Heart left ventricle (tissue), 16 donors: ENCODE results near the gene KLF5. TPM values are rescaled to one million over a fixed set of nuclear protein-coding genes. Genes with fewer than 3 reads are reported as not detected.

Source experiments
- ATAC-seq, 4 donors: fragments of 200-7000 bp; cut with Tn5 transposase; one replicate each; pipeline ENCODE4 v1.9.1; 2020 to 2022; ENCODE audit warnings: moderate library complexity in 4 of 4, mild to moderate bottlenecking in 3 of 4, moderate number of reproducible peaks in 1 of 4
- DNase-seq, 5 donors: peaks; one replicate each; pipeline ENCODE4 v3.0.0-alpha.2; 2020
- H3K27ac ChIP-seq, 12 donors: fragments of 200-600 bp; sonication (generic) in 4 of 12; one replicate each; pipeline versions ENCODE4 v1.5.0 to v1.8.0; 2016 to 2022; ENCODE audit warnings: mild to moderate bottlenecking in 2 of 12
- H3K27me3 ChIP-seq, 9 donors: fragments of 200-600 bp; sonication (generic) in 2 of 9; one replicate each; pipeline versions ENCODE4 v1.5.1 to v1.8.0; 2016 to 2022; ENCODE audit warnings: mild to moderate bottlenecking in 3 of 9
- H3K36me3 ChIP-seq, 9 donors: fragments of 200-600 bp; sonication (generic) in 2 of 9; one replicate each; pipeline versions ENCODE4 v1.5.0 to v1.8.0; 2018 to 2022; ENCODE audit warnings: mild to moderate bottlenecking in 2 of 9
- H3K4me1 ChIP-seq, 12 donors: fragments of 200-600 bp; sonication (generic) in 4 of 12; one replicate each; pipeline versions ENCODE4 v1.5.0 to v1.8.0; 2016 to 2022; ENCODE audit warnings: mild to moderate bottlenecking in 3 of 12
- H3K4me3 ChIP-seq, 12 donors: fragments of 200-600 bp; sonication (generic) in 4 of 12; one replicate each; pipeline versions ENCODE4 v1.5.0 to v1.8.0; 2017 to 2022; ENCODE audit warnings: mild to moderate bottlenecking in 9 of 12, moderate library complexity in 4 of 12
- H3K9me3 ChIP-seq, 12 donors: fragments of 200-600 bp; sonication (generic) in 4 of 12; one replicate each; pipeline versions ENCODE4 v1.5.0 to v1.8.0; 2016 to 2022; ENCODE audit warnings: mild to moderate bottlenecking in 1 of 12
- POLR2A ChIP-seq, 2 donors: fragments of 450-650 bp; IDR thresholded peaks; one replicate each; pipeline ENCODE4 v1.6.1; 2017; ENCODE audit warnings: antibody characterized with exemption in 2 of 2, mild to moderate bottlenecking in 2 of 2, moderate library complexity in 2 of 2
- WGBS, 4 donors: extraction: QIAGEN DNeasy Blood & Tissue Kit in 2 of 4; methylation state at CpG; one replicate each; pipeline versions ENCODE4 v1.1.5 to v1.1.7; 2013 to 2018; 5-methylcytosine and 5-hydroxymethylcytosine counted together
- intact Hi-C, 10 donors: fragments of 100-400 bp; cut with DNase I; formaldehyde crosslinking; loops; one replicate each; pipeline versions ENCODE4 v1.11.1 to v1.14.2; 2022
- polyA plus RNA-seq, 2 donors: library from polyadenylated mRNA; stranded (reverse); fragments of 200-250 nt; gene quantifications; one replicate each; pipeline ENCODE4 v1.2.3, GENCODE V29; 2013
- total RNA-seq, 9 donors: library from RNA; depleted of rRNA in 2 of 9; stranded (reverse); fragments of >200 nt in 2 of 9; fragmentation: NEBNext Ultra II Directional in 3 of 9; extraction: Animal tissue kit (Norgen Biotek cat#: 25700) in 3 of 9; gene quantifications; one replicate each; pipeline versions ENCODE4 v1.1.0 to v1.2.4, GENCODE V29; 2016 to 2023
- TF ChIP-seq, protein P1 (sequence below), 12 donors: fragments of 200-600 bp; sonication (generic) in 4 of 12; IDR thresholded peaks; one replicate each; pipeline versions ENCODE4 v1.5.0 to v1.8.0; 2018 to 2022; ENCODE audit warnings: antibody characterized with exemption in 12 of 12, mild to moderate bottlenecking in 5 of 12
- donor health status: ischemic (EF 13 %, LVEDD 7.1; RV severe dilation, severe dysfunction).
- donor health status: healthy with polysubstance abuse.
- donor health status: DM: no; HTN: yes; CAD: no.
- donor health status: DM: no; HTN: no; CAD: no.
- donor health status: ischemic (EF 25% LVEDD 6.9; RV normal size, moderate dysfunction).
- donor health status: ischemic (EF 25% LVEDD 5.7; RV mildly dilated, moderate dysfunction).
- donor health status: healthy.
- donor health status: DM: yes; HTN: yes; CAD: no.
- donor health status: ischemic (EF 35%, LVEDD 5.7; RV mildly dilated, moderate dysfunction).
- donor health status: nonischemic (EF 11% LVEDD 7.7; RV severe dilation, severe dysfunction).
- donor health status: DM: yes; HTN: yes; CAD: no.
- donor health status: PGD.
- donor health status: ischemic (EF 29% LVEDD 5.4; RV normal size, mild dysfunction).
- donor health status: nonischemic (EF 23%, LVEDD 6.1; RV moderate dilation, normal function).

KLF5 gene
- total and polyA plus RNA-seq, 11 donors, result 0.64 to 6.9 (median 2.6) TPM

- WGBS, 4 donors, result 0 to 1% (median 1%) methylated on average over 32 to 68 of the region's 68 CpGs
Observed at GRCh38 chr13:73059460-73060250, 850 bp downstream of the KLF5 start.

GRCh38 chr13:73060251-73061160 is 1.7 kb downstream of the KLF5 start:
- Histone ChIP-seq H3K36me3 (no peaks in the 10 kb centered on the region), H3K9me3 (no peaks in the 10 kb centered on the region), H3K27me3 (peaks cover 0 to 27% (median 10%) of the 10 kb centered on the region in 9 donors), H3K27ac (peak overlapping the region in 10 of 12 donors; percentile 0 to 76 (median 52)), H3K4me1 (peaks cover 0 to 22% (median 5%) of the 10 kb centered on the region in 12 donors), H3K4me3 (peak overlapping the region; percentile 32 to 89 (median 74))
- peak in 2 of 4 donors; percentile 2 to 15 for ATAC-seq
- no peak for TF ChIP-seq POLR2A (IDR thresholded peaks at IDR 0.05)
- TF ChIP-seq, protein P1, sequence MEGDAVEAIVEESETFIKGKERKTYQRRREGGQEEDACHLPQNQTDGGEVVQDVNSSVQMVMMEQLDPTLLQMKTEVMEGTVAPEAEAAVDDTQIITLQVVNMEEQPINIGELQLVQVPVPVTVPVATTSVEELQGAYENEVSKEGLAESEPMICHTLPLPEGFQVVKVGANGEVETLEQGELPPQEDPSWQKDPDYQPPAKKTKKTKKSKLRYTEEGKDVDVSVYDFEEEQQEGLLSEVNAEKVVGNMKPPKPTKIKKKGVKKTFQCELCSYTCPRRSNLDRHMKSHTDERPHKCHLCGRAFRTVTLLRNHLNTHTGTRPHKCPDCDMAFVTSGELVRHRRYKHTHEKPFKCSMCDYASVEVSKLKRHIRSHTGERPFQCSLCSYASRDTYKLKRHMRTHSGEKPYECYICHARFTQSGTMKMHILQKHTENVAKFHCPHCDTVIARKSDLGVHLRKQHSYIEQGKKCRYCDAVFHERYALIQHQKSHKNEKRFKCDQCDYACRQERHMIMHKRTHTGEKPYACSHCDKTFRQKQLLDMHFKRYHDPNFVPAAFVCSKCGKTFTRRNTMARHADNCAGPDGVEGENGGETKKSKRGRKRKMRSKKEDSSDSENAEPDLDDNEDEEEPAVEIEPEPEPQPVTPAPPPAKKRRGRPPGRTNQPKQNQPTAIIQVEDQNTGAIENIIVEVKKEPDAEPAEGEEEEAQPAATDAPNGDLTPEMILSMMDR (IDR thresholded peaks at IDR 0.05), result peak in 1 of 12 donors; percentile 3
- WGBS, 4 donors, result 11 to 15% (median 14%) methylated on average over 26 of the region's 26 CpGs
- peak in 4 of 5 donors; percentile 27 to 56 (median 37) for DNase-seq
- intact Hi-C loops, result loop anchor here in 2 of 10 donors (5.0 to 10.0 kb wide), 2 partner anchors 644 to 647 kb away; no protein-coding TSS in a partner anchor

More at GRCh38 chr13:73059460-73060250, 850 bp downstream of the KLF5 start:
- peaks cover 0 to 27% (median 12%) of the 10 kb centered on the region in 9 donors for H3K27me3 ChIP-seq
- TF ChIP-seq POLR2A (IDR thresholded peaks at IDR 0.05), result no peak
- TF ChIP-seq, protein P1 (IDR thresholded peaks at IDR 0.05), result peak in 7 of 12 donors; percentile 12 to 40 (median 23)
- H3K4me3 ChIP-seq, result peak overlapping the region; percentile 32 to 89 (median 74)
- H3K36me3 ChIP-seq, result no peaks in the 10 kb centered on the region
- peak in 3 of 4 donors; percentile 47 to 57 (median 54) for ATAC-seq
- intact Hi-C loops, result loop anchor here in 6 of 10 donors (2.0 to 10.0 kb wide), 3 partner anchors 645 to 649 kb away; no protein-coding TSS in a partner anchor
- peak; percentile 40 to 80 (median 48) for DNase-seq
- H3K9me3 ChIP-seq, result no peaks in the 10 kb centered on the region
- H3K4me1 ChIP-seq, result peaks cover 0 to 22% (median 5%) of the 10 kb centered on the region in 12 donors
- H3K27ac ChIP-seq, result peak overlapping the region in 11 of 12 donors; percentile 21 to 76 (median 58)

GRCh38 chr13:73061473-73061872 is 2.7 kb downstream of the KLF5 start:
- no peak for DNase-seq
- intact Hi-C loops, result loop anchor here in 2 of 10 donors (5.0 to 10.0 kb wide), 2 partner anchors 643 to 646 kb away; no protein-coding TSS in a partner anchor
- ATAC-seq, result no peak
- Histone ChIP-seq H3K27me3 (peaks cover 0 to 21% (median 2%) of the 10 kb centered on the region in 9 donors), H3K4me3 (peak overlapping the region in 4 of 12 donors; percentile 70 to 89 (median 76)), H3K27ac (no peak overlapping the region), H3K4me1 (peaks cover 0 to 22% (median 5%) of the 10 kb centered on the region in 12 donors), H3K36me3 (no peaks in the 10 kb centered on the region), H3K9me3 (no peaks in the 10 kb centered on the region)
- WGBS, 4 donors, result 90 to 97% (median 93%) methylated on average over 6 of the region's 6 CpGs
- TF ChIP-seq POLR2A (IDR thresholded peaks at IDR 0.05), result no peak
- TF ChIP-seq, protein P1 (IDR thresholded peaks at IDR 0.05), result no peak
